HG03520 (cell line): Measurements from ENCODE around the gene CLSTN3.

Experiments used
- ATAC-seq: cut with Tn5 transposase; IDR thresholded peaks from one replicate; pipeline ENCODE4 v1.9.1; 2021; ENCODE audit warnings: mild to moderate bottlenecking, moderate library complexity; ENCODE audit not compliant: unreplicated experiment

Gene CLSTN3

GRCh38 chr12:7146906-7147305 lies 16.7 kb downstream of the CLSTN3 start:
- no peak for ATAC-seq

DNA sequence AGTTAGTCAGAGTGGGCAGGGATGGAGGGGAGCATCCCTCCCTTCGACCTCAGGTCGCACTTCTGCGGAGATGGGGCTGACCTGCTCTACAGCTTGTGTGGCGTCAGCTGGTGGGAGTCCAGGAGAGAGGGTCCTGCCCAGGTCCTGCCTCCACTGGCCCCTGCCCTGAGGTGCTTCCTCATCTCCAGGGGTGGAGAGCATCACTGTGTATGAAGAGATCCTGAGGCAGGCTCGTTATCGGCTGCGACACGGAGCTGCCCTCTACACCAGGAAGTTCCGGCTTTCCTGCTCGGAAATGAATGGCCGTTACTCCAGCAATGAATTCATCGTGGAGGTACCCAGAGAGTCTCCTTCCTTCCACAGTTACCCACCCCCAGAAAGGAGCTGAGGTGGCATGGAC lies 20.2 kb downstream of the CLSTN3 start:
- no peak for ATAC-seq

- ATAC-seq, result no peak
Measured at GRCh38 chr12:7150841-7151240, 20.7 kb downstream of the CLSTN3 start.

- ATAC-seq, result no peak
Measured at GRCh38 chr12:7151532-7151931, 21.4 kb downstream of the CLSTN3 start.

- no peak for ATAC-seq
Measured at GRCh38 chr12:7152818-7153217, 22.6 kb downstream of the CLSTN3 start.

GRCh38 chr12:7154042-7154441 lies 23.9 kb downstream of the CLSTN3 start:
- no peak for ATAC-seq

DNA sequence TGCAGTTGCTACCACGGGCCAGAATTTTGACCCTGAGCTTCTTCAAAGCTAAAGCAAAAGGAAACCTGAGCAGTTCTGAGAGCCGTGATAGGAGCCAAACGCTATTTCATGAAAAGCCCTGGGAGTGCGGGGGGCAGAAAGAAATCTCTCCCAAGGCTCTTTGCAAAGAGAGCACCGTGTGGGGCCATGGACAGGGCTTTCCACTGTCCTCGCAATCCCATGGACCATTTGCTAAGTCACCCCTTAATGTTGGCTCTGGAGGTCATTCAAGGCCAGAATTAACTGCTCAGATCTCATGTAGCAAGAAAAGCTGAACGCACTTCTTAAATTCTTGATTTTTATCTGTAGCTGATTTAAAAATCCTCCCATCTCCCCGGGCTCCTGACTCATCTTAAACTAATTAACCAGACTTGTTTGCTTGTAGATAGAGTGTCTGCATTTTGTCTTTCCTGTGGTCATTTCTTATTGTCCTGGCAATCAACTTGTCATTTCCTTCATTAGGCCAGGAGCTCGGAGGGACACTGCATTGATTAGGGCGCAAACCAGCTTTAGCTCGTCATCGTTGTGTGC lies 24.8 kb downstream of the CLSTN3 start:
- no peak for ATAC-seq

DNA sequence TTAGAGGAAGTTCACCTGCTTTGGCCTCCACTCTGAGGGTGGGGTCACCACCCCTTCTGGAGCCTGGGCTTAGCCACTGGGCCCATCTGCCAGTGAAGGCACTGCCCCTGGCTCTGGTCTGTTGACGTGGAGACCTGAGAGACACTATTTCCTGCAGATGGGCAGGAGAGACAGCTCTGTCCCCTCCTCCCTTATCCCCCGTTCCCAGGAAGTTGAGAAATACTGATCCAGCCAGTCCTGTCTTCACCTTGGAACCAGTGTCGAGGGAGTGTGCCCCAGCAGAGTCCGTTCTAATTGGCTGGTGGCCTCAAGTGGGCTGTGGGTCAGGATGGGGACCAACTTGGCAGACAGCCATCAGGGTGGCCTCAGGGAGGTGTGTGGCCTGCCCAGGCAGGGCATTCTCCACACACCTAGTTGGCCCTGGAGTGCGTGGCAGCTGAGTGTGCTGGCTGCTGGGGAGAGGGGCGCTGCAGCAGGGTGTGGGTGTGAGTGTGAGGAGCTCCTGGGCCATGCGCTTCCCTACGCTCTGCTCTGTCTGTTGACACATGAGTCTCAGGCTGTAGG lies 25.4 kb downstream of the CLSTN3 start:
- ATAC-seq, result no peak

GRCh38 chr12:7156259-7157197 lies 26.4 kb downstream of the CLSTN3 start:
- no peak for ATAC-seq

DNA sequence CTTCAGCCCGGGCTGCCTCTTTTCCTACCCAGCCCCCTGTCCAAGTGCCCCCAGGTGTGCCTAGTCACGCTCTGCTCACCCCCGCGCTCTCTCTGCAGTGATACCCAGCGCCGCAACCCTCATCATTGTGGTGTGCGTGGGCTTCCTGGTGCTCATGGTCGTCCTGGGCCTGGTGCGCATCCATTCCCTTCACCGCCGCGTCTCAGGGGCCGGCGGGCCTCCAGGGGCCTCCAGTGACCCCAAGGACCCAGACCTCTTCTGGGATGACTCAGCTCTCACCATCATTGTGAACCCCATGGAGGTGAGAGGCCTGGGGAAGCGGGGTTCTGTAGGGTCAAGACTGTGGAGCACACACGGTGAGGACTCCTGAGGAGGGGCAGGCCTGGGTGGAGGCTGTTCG lies 27.2 kb downstream of the CLSTN3 start:
- no peak for ATAC-seq

- ATAC-seq, result no peak
Measured at GRCh38 chr12:7158781-7159609, 28.8 kb downstream of the CLSTN3 start.

- ATAC-seq, result no peak
Measured at GRCh38 chr12:7160183-7160582, 30.0 kb downstream of the CLSTN3 start.

DNA sequence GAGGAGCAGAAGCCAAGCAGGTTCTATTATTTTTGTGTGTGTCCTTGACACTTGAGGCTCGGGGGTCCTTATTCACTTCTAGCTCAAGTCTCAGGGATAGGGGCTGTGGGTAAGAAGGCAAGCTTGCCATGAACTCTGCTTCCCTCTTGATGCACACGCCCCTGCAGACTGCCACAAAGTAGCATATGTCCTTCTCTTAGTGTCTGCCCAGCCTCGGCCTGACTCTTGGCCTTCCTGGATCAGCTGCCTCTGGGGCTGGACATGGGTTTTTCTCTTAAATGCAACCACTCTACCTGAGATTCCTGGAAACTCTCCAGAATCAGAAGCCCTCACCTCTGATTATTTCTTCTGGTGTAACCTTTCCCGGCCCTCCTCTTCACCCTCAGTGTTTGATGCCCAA lies 31.2 kb downstream of the CLSTN3 start:
- no peak for ATAC-seq

DNA sequence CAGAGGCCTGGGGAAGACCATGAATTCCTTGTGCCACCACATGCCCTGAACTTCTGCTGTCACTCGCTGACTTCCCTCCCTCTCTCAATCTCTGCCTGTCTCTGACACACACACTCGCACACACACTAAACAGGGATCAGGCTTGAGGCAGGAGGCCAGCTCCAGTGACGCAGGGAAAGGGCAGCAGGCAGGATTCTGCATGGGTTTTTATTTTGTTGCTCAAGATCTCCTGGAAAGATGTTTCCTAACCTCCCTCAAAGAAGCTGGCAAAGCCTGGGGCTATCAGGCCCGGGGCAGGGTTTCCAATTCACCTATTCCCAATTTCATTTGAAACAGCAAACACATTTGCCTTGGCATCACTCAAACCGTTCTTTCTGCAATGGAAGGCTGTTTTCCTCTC lies 31.6 kb downstream of the CLSTN3 start:
- no peak for ATAC-seq

- no peak for ATAC-seq
Measured at GRCh38 chr12:7162691-7163114, 32.5 kb downstream of the CLSTN3 start.

DNA sequence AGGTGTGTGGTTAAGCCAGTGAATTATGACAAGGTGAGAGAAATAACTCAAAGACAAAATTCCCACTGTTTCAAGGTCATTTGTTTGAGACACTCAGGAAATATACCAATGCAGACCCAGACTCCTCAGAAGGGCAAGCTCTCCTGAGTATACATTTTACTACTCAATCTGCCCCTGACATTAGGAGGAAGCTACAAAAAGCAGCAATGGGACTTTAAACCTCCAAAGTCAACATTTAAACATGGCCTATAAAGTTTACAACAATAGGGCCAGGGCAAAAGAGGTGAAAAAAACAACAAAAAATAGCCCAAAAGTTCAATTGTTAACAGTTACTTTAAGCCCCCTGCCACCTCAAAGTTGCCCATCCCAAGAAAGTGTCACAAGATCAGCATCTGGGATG lies 39.8 kb downstream of the CLSTN3 start:
- ATAC-seq, result no peak

GRCh38 chr12:7171854-7172253 lies 41.7 kb downstream of the CLSTN3 start:
- no peak for ATAC-seq

DNA sequence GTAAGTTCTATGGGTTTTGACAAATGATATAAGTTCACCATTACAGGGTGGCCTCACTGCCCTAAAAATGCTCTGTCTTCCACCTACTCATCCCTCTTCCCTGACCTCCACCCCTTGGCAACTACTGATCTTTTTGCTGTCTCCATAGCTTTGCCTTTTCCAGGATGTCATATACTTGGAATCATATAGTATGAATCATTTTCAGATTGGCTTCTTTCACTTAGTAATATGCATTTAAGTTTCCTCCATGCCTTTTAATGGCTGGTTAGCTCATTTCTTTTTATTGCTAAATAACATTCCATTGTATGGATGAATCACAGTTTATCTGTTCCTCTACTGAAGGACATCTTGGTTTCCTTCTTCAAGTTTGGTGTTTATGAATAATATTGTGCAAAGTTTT lies 45.3 kb downstream of the CLSTN3 start:
- no peak for ATAC-seq

DNA sequence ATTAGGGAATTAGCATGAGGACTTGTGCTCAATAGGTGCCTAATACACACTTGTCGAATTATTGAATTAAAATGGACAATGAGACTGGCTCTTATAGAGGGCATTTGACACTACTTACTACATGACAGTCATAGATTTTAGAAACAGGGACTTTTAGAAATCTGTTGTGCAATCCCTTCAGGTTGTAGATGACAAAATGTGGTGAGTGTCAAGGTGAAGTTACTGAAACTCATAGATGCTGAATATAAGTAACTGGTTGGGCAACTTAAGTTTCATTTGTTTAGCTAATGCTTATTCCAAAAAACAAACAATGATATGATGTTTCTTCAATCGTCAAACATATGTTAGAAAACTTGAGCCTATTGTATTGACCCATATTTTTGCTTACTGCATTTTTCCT lies 46.4 kb downstream of the CLSTN3 start:
- no peak for ATAC-seq

DNA sequence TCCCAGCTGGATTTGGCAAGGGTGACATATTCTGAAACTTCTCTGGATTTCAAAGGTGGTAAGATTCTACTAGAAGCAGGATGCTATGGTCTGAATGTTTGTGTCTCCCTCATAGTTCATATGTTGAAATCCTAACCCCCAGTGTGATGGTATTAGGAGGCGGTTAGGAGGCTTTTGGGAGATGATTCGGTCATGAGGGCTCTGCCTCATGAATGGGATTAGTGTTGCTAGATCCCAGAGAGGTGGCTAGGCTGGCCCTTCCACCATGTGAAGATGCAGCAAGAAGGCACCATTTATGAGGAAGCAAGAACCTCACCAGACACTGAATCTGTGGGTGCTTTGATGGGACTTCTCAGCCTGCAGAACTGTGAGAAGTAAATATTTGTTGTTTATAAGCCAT lies 48.3 kb downstream of the CLSTN3 start:
- no peak for ATAC-seq

- ATAC-seq, result no peak
Measured at GRCh38 chr12:7180685-7181084, 50.5 kb downstream of the CLSTN3 start.
